Stimulated activated CD4-positive, alpha-beta T cell treated with anti-CD3 and anti-CD28 coated beads, TNF-alpha, amount 100 ng/mL, for 4 hours (primary cell): ENCODE data around the gene RPS6KL1.
"Not testable (repeated sequence)": the region's sequence is repeated elsewhere in the genome, so short reads cannot be mapped to it uniquely, and the experiment has no call there.

Experiments
- DNase-seq, 3 experiments: peaks; one replicate each; pipeline ENCODE4 v3.0.0-alpha.2; 2020; ENCODE audit warnings: low read depth in 3 of 3

The RPS6KL1 gene

GRCh38 chr14:74936151-74936550, 13.1 kb upstream of the RPS6KL1 start:
- no peak for DNase-seq

- DNase-seq: no peak
Observed at GRCh38 chr14:74935360-74935680, 12.3 kb upstream of the RPS6KL1 start.

DNA sequence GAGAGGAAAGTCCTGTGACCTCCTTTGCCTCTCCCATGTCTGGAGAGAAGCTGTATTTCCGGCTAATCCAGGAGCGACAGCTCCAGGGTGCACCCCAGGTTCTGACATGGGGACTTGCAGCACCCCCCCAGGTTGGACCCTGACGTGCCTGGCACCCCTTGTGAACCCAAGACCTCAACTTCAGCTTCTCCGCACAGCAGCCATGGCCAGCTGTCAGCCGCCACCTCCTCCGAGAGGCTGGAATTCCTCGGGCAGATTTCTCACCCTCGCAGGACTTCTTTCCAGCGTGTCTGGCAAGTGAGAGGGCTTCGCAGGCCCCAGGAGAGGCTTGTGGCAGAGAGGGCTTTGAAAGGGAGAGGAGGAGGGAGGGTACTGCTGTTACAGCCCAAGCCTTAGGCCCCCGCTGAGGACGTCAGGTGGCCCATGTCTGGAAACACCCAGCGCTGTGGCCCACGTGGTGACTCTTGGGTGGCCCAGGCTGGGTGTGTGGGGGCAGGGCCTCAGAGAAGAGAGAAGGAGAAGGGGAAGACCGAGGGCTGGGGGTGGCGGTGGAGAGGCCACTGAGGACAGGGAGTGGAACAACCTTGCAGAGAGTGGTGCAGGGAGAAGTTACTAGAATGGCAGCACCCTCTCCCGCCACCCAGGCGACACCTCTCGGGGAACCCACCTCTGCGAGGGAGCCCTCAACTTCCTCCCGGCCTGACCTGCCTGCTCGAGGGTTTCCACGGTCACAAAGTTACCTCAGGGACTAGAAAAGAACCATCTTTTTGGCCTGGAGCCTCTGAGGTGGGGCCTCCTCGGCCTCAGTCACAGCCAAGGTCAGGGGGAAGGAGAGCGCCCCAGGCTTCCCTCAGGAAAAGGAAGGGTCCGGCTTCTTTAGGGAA, 11.7 kb upstream of the RPS6KL1 start:
- DNase-seq: no peak

- no peak for DNase-seq
Observed at GRCh38 chr14:74934041-74934440, 11.0 kb upstream of the RPS6KL1 start.

DNA sequence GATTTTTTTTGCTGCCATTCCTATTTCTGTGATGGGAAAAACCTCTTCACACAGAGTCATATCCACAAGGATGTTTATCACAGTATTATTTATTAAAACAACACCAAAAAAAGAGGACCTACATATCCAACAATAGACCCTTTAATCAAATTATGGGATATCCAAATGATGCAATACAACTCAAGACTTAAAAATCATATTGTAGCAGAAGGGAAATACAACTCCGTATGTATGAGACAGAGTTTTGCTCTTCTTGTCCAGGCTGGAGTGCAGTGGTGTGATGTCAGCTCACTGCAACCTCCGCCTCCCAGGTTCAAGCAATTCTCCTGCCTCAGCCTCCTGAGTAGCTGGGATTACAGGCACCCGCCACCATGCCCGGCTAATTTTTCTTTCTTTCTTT, 9.9 kb upstream of the RPS6KL1 start:
- DNase-seq: not testable (repeated sequence)

- DNase-seq: no peak
Observed at GRCh38 chr14:74932401-74932901, 9.4 kb upstream of the RPS6KL1 start.

DNA sequence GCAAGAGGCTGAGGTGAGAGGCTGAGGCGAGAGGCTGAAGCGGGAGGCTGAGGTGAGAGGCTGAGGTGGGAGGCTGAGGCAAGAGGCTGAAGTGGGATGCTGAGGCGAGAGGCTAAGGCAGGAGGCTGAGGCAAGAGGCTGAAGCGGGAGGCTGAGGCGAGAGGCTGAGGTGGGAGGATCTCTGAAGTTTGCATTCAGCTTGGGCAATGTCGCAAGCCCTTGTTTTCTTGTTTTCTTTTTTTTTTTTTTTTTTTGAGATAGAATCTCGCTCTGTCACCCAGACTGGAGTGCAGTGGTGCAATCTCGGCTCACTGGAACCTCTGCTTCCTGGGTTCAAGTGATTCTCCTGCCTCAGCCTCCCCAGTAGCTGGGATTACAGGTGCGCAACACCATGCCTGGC, 8.7 kb upstream of the RPS6KL1 start:
- DNase-seq: not testable (repeated sequence)

- DNase-seq: no peak
Observed at GRCh38 chr14:74929242-74929641, 6.2 kb upstream of the RPS6KL1 start.

- no peak for DNase-seq
Observed at GRCh38 chr14:74927225-74927624, 4.2 kb upstream of the RPS6KL1 start.

DNA sequence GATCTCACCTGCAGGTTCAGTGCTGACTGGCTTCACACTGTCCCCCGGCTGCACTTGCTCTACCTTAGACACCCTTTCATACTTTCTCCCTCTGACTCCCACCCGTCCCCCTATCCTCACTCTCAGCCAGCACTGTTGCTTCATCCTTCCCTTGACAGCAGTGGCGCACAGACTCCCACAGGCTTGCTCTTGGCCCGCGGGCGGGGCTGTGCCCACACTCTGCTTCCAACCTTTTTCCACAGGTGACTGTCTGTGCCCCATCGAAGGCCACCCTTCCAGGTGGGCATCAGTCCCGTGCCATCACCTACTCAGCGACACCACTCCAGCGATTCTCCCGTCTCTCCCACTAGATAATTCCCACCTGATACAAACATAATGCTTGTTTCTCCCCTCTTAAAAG, 1.0 kb upstream of the RPS6KL1 start:
- DNase-seq: no peak

- DNase-seq: no peak
Observed at GRCh38 chr14:74921987-74922751, 891 bp downstream of the RPS6KL1 start.

- no peak for DNase-seq
Observed at GRCh38 chr14:74921053-74921620, 1.9 kb downstream of the RPS6KL1 start.

GRCh38 chr14:74920281-74920680, 2.8 kb downstream of the RPS6KL1 start:
- no peak for DNase-seq

GRCh38 chr14:74919421-74920165, 3.5 kb downstream of the RPS6KL1 start:
- DNase-seq: no peak

GRCh38 chr14:74918380-74918779, 4.7 kb downstream of the RPS6KL1 start:
- no peak for DNase-seq

GRCh38 chr14:74917646-74918081, 5.4 kb downstream of the RPS6KL1 start:
- DNase-seq: no peak

- DNase-seq: no peak
Observed at GRCh38 chr14:74917178-74917543, 5.9 kb downstream of the RPS6KL1 start.

DNA sequence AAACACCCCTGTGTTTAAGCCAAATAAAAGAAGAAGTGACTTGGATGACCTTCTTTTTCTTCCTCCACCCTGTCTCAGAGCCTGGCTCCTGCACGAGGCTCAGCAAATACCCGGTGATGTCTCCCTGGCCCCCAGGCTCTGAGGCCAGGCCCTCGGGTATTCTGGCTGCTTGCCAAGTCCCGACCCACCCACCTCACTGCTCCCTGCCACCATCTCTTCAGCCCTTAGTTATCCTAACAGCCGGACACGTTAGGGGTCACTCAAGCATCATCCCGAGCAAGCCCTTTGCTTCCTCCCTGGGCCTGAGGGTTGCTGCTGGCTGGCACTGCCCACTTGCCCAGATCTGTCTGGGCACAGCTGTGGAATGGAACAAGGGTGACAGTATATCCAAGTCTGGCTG, 7.2 kb downstream of the RPS6KL1 start:
- DNase-seq: no peak

DNA sequence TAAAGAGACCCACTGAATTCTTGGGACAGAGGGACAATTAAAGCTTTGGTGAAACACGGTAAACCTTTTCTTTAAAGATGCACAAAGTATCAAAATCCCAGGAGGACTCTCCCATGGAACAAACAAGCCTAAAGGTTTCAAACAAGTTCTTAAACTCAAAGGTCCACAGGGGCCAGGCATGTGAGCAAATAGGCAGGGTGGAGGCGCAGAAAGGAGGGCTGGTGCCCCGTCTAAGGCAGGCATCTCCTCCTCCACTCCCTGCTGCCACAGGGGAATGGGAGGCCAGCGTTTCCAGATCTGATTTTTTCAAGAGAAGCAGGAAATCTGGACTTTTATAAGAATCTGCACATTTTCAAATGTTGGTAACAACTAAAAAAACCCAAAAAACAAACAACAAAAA, 7.6 kb downstream of the RPS6KL1 start:
- DNase-seq: no peak

DNA sequence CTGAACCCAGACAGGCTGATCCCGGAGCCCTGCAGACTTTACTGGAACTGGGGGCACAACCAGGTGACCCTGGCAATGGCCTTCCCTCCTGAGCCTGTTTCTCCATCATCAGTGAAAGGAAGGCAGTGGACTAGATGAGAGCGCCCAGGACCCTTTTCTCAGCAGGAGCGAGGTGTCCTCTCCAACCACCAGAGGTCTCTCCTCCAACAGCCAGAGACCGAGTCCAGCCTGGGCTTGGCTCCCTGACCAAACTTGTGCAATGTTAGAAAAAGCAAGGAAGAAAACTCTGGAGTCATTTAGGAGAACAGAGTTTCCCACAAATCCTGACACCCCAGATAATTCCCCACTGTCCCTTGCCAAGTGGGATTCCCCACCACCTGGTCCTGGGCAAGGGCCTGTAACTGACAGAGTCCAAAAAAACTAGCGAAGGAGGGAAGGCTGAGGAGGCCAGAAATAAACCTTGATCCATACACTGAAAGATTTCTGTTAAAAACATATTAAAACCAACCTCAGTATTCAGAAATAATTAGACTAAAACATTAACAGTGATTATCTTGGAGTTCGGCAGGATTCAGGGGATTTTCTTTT, 9.0 kb downstream of the RPS6KL1 start:
- no peak for DNase-seq

GRCh38 chr14:74913393-74913910, 9.6 kb downstream of the RPS6KL1 start:
- DNase-seq: no peak
